ENCODE results near the gene ALDH1B1. TPM values are rescaled to one million over a fixed set of nuclear protein-coding genes. Genes with fewer than 3 reads are reported as not detected.

ALDH1B1 gene
- total RNA-seq, 1 donor from 2014 or later, result 18.8 TPM

DNA sequence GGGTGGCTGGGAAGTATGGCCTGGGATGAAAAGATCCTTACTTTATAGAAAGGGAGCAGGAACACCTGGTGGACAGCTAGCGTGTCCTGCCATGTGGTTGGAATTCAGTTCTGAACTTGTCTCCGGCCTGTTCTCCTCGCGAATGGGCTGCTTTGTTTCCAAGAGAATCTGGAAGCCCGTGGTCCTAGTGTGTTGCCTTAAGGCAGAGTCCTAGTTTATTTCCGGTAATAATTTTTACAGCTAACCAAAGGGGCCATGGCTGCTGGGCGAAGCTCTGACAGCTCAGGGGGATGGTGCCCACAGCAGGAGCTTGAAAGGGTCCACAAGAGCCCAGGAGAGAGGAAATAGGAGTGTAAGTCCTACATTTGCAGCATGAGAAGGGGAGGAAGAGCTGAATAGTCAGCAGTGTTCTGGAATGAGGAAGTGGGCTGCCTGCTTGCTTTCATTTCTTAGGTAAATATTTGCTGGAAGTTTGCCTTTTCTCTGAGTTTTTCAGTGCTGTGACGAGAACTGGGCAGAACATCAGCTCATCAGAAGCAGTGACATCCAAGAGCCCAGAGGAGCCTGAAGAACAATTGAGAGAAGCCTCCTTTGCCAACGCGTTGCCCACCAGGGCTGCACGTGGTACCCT lies 44.8 kb downstream of the ALDH1B1 start:
- intact Hi-C loops (cut with micrococcal nuclease), result no loop called here

- intact Hi-C loops (cut with micrococcal nuclease), result no loop called here
Measured at GRCh38 chr9:38439291-38439915, 46.9 kb downstream of the ALDH1B1 start.

- intact Hi-C loops (cut with micrococcal nuclease), result no loop called here
Measured at GRCh38 chr9:38439916-38440301, 47.4 kb downstream of the ALDH1B1 start.

DNA sequence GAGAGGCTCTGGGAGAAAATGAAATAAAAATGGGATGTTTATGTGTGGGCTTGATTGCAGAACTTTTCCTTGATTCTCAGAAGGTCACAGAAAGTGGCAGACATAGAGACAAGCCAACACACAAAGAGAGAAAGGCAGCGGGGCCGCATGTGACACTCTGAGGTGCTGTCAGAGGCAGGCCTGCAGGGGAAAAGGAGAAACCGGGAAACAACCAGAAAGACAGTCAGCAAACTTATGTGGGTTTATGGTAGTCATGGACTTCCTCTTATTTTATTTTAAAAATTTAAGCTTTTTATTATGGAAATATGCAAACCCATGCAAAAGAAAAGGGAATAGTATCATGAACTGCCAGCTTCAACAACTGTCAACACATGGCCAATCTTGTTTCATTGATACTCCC lies 48.0 kb downstream of the ALDH1B1 start:
- intact Hi-C loops (cut with micrococcal nuclease), result no loop called here

- intact Hi-C loops (cut with micrococcal nuclease), result no loop called here
Measured at GRCh38 chr9:38441347-38442085, 49.0 kb downstream of the ALDH1B1 start.

DNA sequence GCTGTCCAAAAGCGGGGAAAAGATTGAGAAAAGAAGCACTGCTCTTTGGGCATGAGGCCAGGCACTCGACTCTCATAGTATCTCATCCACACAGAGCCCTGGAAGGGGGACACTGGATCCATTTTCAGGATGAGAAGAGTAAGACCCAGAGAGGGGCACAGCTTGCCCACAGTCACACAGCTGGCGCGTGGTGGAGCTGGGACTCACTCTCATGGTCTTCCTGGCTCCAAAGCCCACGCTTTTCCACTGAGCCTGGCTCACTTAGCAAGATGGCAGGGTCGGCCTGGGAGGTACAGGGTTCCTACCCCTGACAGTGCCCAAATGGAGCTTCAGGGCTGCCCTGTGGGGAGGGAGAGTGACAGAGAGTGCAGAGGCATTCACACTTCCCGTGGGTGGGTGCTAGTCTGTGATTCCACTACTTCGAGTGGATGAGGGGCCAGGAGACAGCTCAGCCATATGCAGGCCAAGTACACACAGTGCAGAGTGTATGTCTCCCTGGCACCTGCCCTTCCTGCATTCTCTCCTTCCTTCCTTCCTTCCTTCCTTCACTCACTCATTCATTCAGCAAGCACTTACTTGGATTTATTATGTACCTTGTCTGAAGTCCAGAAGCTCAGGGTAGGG lies 50.1 kb downstream of the ALDH1B1 start:
- intact Hi-C loops (cut with micrococcal nuclease), result no loop called here

GRCh38 chr9:38443181-38443580 lies 50.7 kb downstream of the ALDH1B1 start:
- intact Hi-C loops (cut with micrococcal nuclease), result no loop called here

GRCh38 chr9:38443597-38443996 lies 51.1 kb downstream of the ALDH1B1 start:
- intact Hi-C loops (cut with micrococcal nuclease), result no loop called here

DNA sequence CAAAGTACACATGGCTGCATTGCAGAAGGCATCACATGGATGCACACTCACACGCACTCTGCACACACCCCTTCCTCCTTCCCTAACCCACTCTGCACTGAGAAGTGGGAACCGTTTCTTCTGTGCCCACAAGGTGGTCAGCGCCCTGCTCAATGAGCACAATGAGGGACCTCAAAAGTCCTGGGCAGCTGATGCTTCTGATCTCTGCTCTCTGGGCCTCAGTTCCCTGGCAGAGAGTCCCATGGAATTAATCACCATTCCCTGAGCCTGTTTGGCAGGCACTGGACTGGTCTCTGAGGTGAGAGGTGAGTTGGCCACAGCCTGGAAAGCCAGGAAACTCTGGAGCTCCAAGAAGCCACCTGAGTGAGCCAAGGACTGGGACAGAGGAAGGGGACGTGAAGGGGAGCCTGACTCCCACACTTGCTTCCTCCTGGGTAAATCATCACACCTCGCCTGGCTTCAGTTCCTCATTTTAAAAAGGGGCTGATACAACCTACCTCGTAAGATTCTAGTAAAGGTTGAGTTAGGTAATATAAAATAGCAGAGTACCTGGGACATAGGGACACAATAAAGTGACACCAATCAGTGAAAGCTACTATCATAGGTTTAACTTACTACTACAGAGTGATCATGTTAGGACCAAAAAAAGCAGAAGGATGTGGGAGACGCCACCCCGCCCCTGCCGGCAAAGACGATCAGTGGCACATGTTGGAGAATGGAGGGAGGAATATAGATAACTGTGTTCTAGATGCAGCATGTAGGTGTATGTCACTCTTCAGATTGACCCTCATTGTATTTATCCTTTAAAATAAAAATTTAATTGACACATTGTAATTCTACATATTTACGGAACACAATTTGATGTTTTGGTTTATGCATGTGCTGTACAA lies 52.9 kb downstream of the ALDH1B1 start:
- intact Hi-C loops (cut with micrococcal nuclease), result no loop called here

GRCh38 chr9:38447703-38448102 lies 55.2 kb downstream of the ALDH1B1 start:
- intact Hi-C loops (cut with micrococcal nuclease), result no loop called here

Other genes with a start within 250 kb of the ALDH1B1 start
- 0.20 TPM in 1 of 2 replicates, not detected in the other for gene IGFBPL1, start 31.8 kb downstream of the ALDH1B1 start, total RNA-seq
- gene ANKRD18A, start 227.9 kb downstream of the ALDH1B1 start, total RNA-seq, result 2.1 and 4.5 TPM in 2 replicates